DND-41 (cell line): ENCODE results near the gene ZDHHC13.

Source experiments
- ATAC-seq: fragments of 200-7000 bp; cut with Tn5 transposase; 3 replicates; pipeline ENCODE4 v1.9.1; 2021; ENCODE audit warnings: low read depth; ENCODE audit not compliant: insufficient read depth
- DNase-seq: peaks from one replicate; pipeline ENCODE4 v3.0.0-alpha.2; 2020
- H2AFZ ChIP-seq: 2 replicates; pipeline ENCODE4 v1.6.0; 2012; ENCODE audit warnings: low read depth, low read length
- H3K27ac ChIP-seq: 2 replicates; pipeline ENCODE4 v1.5.1; 2012; ENCODE audit warnings: low read length, inconsistent platforms
- H3K27me3 ChIP-seq: fragments of 200-600 bp; sonication (generic); 2 replicates; pipeline ENCODE4 v1.6.0; 2012; ENCODE audit warnings: low read length, mild to moderate bottlenecking, inconsistent platforms; ENCODE audit not compliant: insufficient read depth, poor library complexity
- H3K36me3 ChIP-seq: 2 replicates; pipeline ENCODE4 v1.5.1; 2012; ENCODE audit warnings: low read length, inconsistent platforms; ENCODE audit not compliant: insufficient read depth
- H3K4me1 ChIP-seq: 2 replicates; pipeline ENCODE4 v1.5.1; 2012; ENCODE audit warnings: mild to moderate bottlenecking, low read length; ENCODE audit not compliant: insufficient read depth
- H3K4me2 ChIP-seq: 2 replicates; pipeline ENCODE4 v1.6.0; 2012; ENCODE audit warnings: mild to moderate bottlenecking, moderate library complexity, low read length, inconsistent platforms; ENCODE audit not compliant: insufficient read depth
- H3K4me3 ChIP-seq, 2 experiments: fragments of 200-600 bp in 1 of 2; shearing (Covaris generic) in 1 of 2; 2 replicates each; pipeline ENCODE4 v1.5.1; 2012 to 2016; ENCODE audit warnings: inconsistent platforms in 2 of 2, low read length in 2 of 2, mild to moderate bottlenecking in 2 of 2, low read depth in 1 of 2, moderate library complexity in 1 of 2
- H3K79me2 ChIP-seq: 2 replicates; pipeline ENCODE4 v1.6.0; 2012; ENCODE audit warnings: low read length, inconsistent platforms; ENCODE audit not compliant: insufficient read depth
- H3K9ac ChIP-seq: 2 replicates; pipeline ENCODE4 v1.6.0; 2012; ENCODE audit warnings: low read depth, mild to moderate bottlenecking, inconsistent platforms, low read length, moderate library complexity
- H3K9me3 ChIP-seq: 2 replicates; pipeline ENCODE4 v1.5.1; 2012; ENCODE audit warnings: low read length, moderate library complexity, mild to moderate bottlenecking, inconsistent platforms; ENCODE audit not compliant: insufficient read depth, severe bottlenecking
- H4K20me1 ChIP-seq: 2 replicates; pipeline ENCODE4 v1.6.0; 2012; ENCODE audit warnings: low read length; ENCODE audit not compliant: insufficient read depth
- CTCF ChIP-seq: IDR thresholded peaks from 2 replicates; pipeline ENCODE4 v1.5.1; 2012; ENCODE audit warnings: borderline replicate concordance, low read length, moderate library complexity, mild to moderate bottlenecking; ENCODE audit not compliant: poor library complexity, severe bottlenecking; ENCODE audit errors: extremely low read depth
- EZH2 ChIP-seq: IDR thresholded peaks from 3 replicates; pipeline ENCODE4 v1.6.1; 2012; ENCODE audit warnings: borderline replicate concordance, low read depth, mild to moderate bottlenecking, moderate library complexity, low read length, inconsistent platforms; ENCODE audit not compliant: severe bottlenecking

The ZDHHC13 gene

GRCh38 chr11:19200410-19201201 lies 83.6 kb downstream of the ZDHHC13 start:
- no peaks in the 10 kb centered on the region for H3K9me3 ChIP-seq
- no peaks in the 10 kb centered on the region for H4K20me1 ChIP-seq
- H3K79me2 ChIP-seq: no peaks in the 10 kb centered on the region
- no peak overlapping the region for H3K4me3 ChIP-seq
- H3K27me3 ChIP-seq: peaks cover 3% of the 10 kb centered on the region
- no peaks in the 10 kb centered on the region for H3K4me1 ChIP-seq
- H3K9ac ChIP-seq: no peak overlapping the region
- ATAC-seq (no peak), DNase-seq (no peak)
- no peak overlapping the region for H3K4me2 ChIP-seq
- no peak overlapping the region for H3K27ac ChIP-seq
- no peak overlapping the region for H2AFZ ChIP-seq
- H3K36me3 ChIP-seq: no peaks in the 10 kb centered on the region
- TF ChIP-seq EZH2 (no peak), CTCF (no peak)

GRCh38 chr11:19201737-19202605 lies 85.0 kb downstream of the ZDHHC13 start, which contains the start of gene CSRP3:
TSS of gene CSRP3 (minus strand) at chr11:19201983. CDS start at chr11:19192448, 9,535 bp downstream.
- Histone ChIP-seq H3K4me2 (no peak within 1 kb of the TSS), H3K79me2 (no peaks in the 10 kb centered on the region), H3K27me3 (peaks cover 7% of the 10 kb centered on the region), H3K4me1 (no peaks in the 10 kb centered on the region), H3K27ac (no peak within 1 kb of the TSS), H3K9me3 (no peaks in the 10 kb centered on the region), H4K20me1 (no peaks in the 10 kb centered on the region), H3K4me3 (no peak within 1 kb of the TSS), H3K36me3 (no peaks in the 10 kb centered on the region), H2AFZ (no peak within 1 kb of the TSS), H3K9ac (no peak within 1 kb of the TSS)
- TF ChIP-seq CTCF (no peak), EZH2 (no peak)
- DNase-seq: no peak
- no peak for ATAC-seq

GRCh38 chr11:19204836-19205235 lies 87.9 kb downstream of the ZDHHC13 start:
- Histone ChIP-seq H3K27ac (no peak overlapping the region), H3K79me2 (no peaks in the 10 kb centered on the region), H4K20me1 (no peaks in the 10 kb centered on the region), H3K9me3 (no peaks in the 10 kb centered on the region), H3K9ac (no peak overlapping the region), H3K36me3 (no peaks in the 10 kb centered on the region), H3K4me1 (no peaks in the 10 kb centered on the region), H3K4me3 (no peak overlapping the region), H2AFZ (no peak overlapping the region), H3K27me3 (peaks cover 9% of the 10 kb centered on the region), H3K4me2 (no peak overlapping the region)
- ATAC-seq (no peak), DNase-seq (no peak)
- TF ChIP-seq CTCF: no peak
- TF ChIP-seq EZH2: no peak
